Measurements from ENCODE around the gene PACS1. TPM values are rescaled to one million over a fixed set of nuclear protein-coding genes. Genes with fewer than 3 reads are reported as not detected.

Gene PACS1
- polyA plus RNA-seq, 1 donor (not counting 4 experiments of a cell fraction or from before 2014, with no cell fraction given), result 14.9 TPM

GRCh38 chr11:66216911-66217310 is 146.8 kb downstream of the PACS1 start:
- no peak overlapping the region for H3K27ac ChIP-seq (ENCODE audit: control insufficient read depth, insufficient read depth, low read length)
- no peaks in the 10 kb centered on the region for H3K79me2 ChIP-seq (ENCODE audit: control insufficient read depth, insufficient read depth, low read length)
- H3K36me3 ChIP-seq (ENCODE audit: control insufficient read depth in 2 of 2, extremely low read depth in 1 of 2, insufficient read depth in 2 of 2, low read length in 2 of 2), result peaks cover 25 to 29% of the 10 kb centered on the region in 2 experiments
- H3K4me3 ChIP-seq (ENCODE audit: control insufficient read depth in 2 of 3, extremely low read depth in 1 of 3, insufficient read depth in 2 of 3, low read depth in 1 of 3, low read length in 3 of 3), result no peak overlapping the region
- no peak overlapping the region for H2AFZ ChIP-seq (ENCODE audit: control insufficient read depth, low read length)
- no peaks in the 10 kb centered on the region for H3K4me1 ChIP-seq (ENCODE audit: control insufficient read depth, extremely low read depth, insufficient read depth, low read length)
- H3K9me3 ChIP-seq (ENCODE audit: control insufficient read depth, low read depth, low read length), result no peaks in the 10 kb centered on the region
- FAIRE-seq (no peak), DNase-seq (ENCODE audit: low read depth, low spot score) (no peak)
- no peak overlapping the region for H3K9ac ChIP-seq (ENCODE audit: control insufficient read depth, extremely low read depth, insufficient read depth, low read length)
- H3K9me1 ChIP-seq (ENCODE audit: control insufficient read depth, extremely low read depth, insufficient read depth, low read length), result no peaks in the 10 kb centered on the region
- H3K27me3 ChIP-seq (ENCODE audit: control insufficient read depth, extremely low read depth, insufficient read depth, low read length), result no peaks in the 10 kb centered on the region
- no peak overlapping the region for H3K4me2 ChIP-seq (ENCODE audit: control insufficient read depth, extremely low read depth, insufficient read depth, low read depth, low read length)
- no peak for TF ChIP-seq EZH2 (IDR thresholded peaks at IDR 0.05; ENCODE audit: low read length)
- no peak for TF ChIP-seq CTCF (optimal IDR thresholded peaks at IDR 0.05 in 1 of 3, IDR thresholded peaks at IDR 0.05 in 1 of 3, conservative IDR thresholded peaks at IDR 0.05 in 1 of 3; ENCODE audit: extremely low read depth in 1 of 3, insufficient read depth in 2 of 3, low read length in 3 of 3)
- no peaks in the 10 kb centered on the region for H4K20me1 ChIP-seq (ENCODE audit: control insufficient read depth, extremely low read depth, insufficient read depth, low read length)
- dilution Hi-C loops (cut with MboI; ENCODE audit: extremely low pct_ligation_motif_present, low sequenced_read_pairs), result no loop called here

GRCh38 chr11:66218036-66218435 is 148.0 kb downstream of the PACS1 start:
- no peaks in the 10 kb centered on the region for H3K79me2 ChIP-seq (ENCODE audit: control insufficient read depth, insufficient read depth, low read length)
- H3K9ac ChIP-seq (ENCODE audit: control insufficient read depth, extremely low read depth, insufficient read depth, low read length), result no peak overlapping the region
- H3K9me3 ChIP-seq (ENCODE audit: control insufficient read depth, low read depth, low read length), result no peaks in the 10 kb centered on the region
- dilution Hi-C loops (cut with MboI; ENCODE audit: extremely low pct_ligation_motif_present, low sequenced_read_pairs), result no loop called here
- no peaks in the 10 kb centered on the region for H3K9me1 ChIP-seq (ENCODE audit: control insufficient read depth, extremely low read depth, insufficient read depth, low read length)
- H3K36me3 ChIP-seq (ENCODE audit: control insufficient read depth in 2 of 2, extremely low read depth in 1 of 2, insufficient read depth in 2 of 2, low read length in 2 of 2), result peaks cover 25 to 29% of the 10 kb centered on the region in 2 experiments
- H3K27me3 ChIP-seq (ENCODE audit: control insufficient read depth, extremely low read depth, insufficient read depth, low read length), result no peaks in the 10 kb centered on the region
- no peak for FAIRE-seq
- no peak for DNase-seq (ENCODE audit: low read depth, low spot score)
- H4K20me1 ChIP-seq (ENCODE audit: control insufficient read depth, extremely low read depth, insufficient read depth, low read length), result no peaks in the 10 kb centered on the region
- H3K4me3 ChIP-seq (ENCODE audit: control insufficient read depth in 2 of 3, extremely low read depth in 1 of 3, insufficient read depth in 2 of 3, low read depth in 1 of 3, low read length in 3 of 3), result no peak overlapping the region
- no peak overlapping the region for H2AFZ ChIP-seq (ENCODE audit: control insufficient read depth, low read length)
- no peak for TF ChIP-seq EZH2 (IDR thresholded peaks at IDR 0.05; ENCODE audit: low read length)
- no peak for TF ChIP-seq CTCF (optimal IDR thresholded peaks at IDR 0.05 in 1 of 3, IDR thresholded peaks at IDR 0.05 in 1 of 3, conservative IDR thresholded peaks at IDR 0.05 in 1 of 3; ENCODE audit: extremely low read depth in 1 of 3, insufficient read depth in 2 of 3, low read length in 3 of 3)
- no peak overlapping the region for H3K27ac ChIP-seq (ENCODE audit: control insufficient read depth, insufficient read depth, low read length)
- no peaks in the 10 kb centered on the region for H3K4me1 ChIP-seq (ENCODE audit: control insufficient read depth, extremely low read depth, insufficient read depth, low read length)
- no peak overlapping the region for H3K4me2 ChIP-seq (ENCODE audit: control insufficient read depth, extremely low read depth, insufficient read depth, low read depth, low read length)
